HT1080 (cell line): ENCODE measurements around the gene ING3. TPM values are rescaled to one million over a fixed set of nuclear protein-coding genes. Genes with fewer than 3 reads are reported as not detected.

Experiments used
- DNase-seq: peaks from one replicate; pipeline ENCODE4 v3.0.0-alpha.2; 2015; ENCODE audit warnings: low read depth
- total RNA-seq: library from RNA; depleted of rRNA; stranded (reverse); fragments of >200 nt; shearing (Covaris generic); gene quantifications from 2 replicates; pipeline ENCODE4 v1.2.3, GENCODE V29; 2014

ING3 gene
- total RNA-seq, 1 experiment from 2014 or later = 16.5 TPM

- DNase-seq = peak; percentile 74
Observed at GRCh38 chr7:120988591-120989256, 38.1 kb downstream of the ING3 start, which contains the start of gene CPED1. Gene CPED1 (plus strand): TSS chr7:120988711. CDS start chr7:120989622, 911 bp downstream.

DNA sequence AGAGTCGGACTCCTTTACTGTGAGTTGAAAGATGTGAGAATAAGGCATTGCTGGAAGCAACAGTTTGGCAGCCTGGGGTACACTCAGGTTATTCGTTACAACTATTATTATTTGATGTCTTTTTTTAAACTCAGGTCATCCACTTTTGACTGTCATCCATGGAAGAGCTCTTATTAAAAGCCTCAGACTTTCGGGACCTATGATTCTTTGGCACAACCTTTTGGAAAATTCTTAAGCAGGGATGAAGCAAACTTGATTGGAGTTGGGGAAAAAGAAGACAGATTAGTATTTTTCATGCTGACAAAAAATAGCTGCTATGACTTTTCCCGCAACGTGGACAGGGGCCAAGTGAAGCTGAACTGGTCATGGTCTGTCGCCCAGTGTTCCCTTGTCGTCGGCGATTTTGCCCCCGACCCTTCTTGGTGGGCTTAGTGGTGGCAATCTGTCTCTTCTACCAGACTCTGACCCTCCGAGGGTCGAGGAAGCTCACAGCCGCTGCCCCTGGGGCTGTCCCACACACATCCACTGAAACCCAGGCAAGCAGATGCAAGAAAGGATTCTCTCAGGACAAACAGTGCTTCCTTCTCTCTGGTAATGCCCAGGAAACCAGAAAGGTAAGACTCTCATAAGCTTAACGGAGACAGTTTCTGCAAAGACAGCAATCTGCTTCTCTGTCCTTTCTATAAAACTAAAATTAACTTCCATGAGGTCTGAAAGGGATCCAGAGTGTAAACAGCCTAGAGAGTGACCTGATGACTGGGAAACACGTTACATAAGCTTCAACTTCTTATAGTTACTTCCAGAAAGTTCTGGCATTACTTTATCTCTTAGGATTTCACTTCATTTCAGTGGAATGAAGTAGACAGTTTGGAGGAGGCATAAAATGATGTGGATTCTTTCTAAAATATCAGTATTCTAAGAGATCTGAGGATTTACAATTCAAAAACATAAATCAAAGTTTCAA lies 39.0 kb downstream of the ING3 start:
- DNase-seq = peak; percentile 18

- peak; percentile 18 for DNase-seq
Observed at GRCh38 chr7:120990468-120991118, 40.0 kb downstream of the ING3 start.

GRCh38 chr7:120991161-120991560 lies 40.6 kb downstream of the ING3 start:
- DNase-seq = no peak

DNA sequence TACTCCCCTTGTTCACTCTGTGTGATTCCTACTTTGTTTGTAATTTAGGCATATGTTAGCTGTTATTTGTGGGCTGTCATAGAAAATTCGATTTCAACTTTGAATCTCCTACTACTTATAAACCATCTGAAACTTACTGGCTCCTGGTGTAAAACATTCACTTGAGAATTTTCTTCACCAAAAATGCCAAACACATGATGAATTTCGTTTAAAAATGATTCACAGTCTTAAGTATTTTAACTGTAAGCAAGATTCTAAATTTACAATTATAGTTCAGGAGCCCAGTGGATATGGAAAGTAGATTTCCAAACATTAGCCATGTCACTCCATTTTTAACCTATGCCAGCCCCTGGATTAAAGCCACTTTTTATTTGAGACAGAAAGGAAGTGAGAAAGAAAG lies 41.0 kb downstream of the ING3 start:
- DNase-seq = peak; percentile 48

- DNase-seq = no peak
Observed at GRCh38 chr7:120992272-120992964, 41.8 kb downstream of the ING3 start.

DNA sequence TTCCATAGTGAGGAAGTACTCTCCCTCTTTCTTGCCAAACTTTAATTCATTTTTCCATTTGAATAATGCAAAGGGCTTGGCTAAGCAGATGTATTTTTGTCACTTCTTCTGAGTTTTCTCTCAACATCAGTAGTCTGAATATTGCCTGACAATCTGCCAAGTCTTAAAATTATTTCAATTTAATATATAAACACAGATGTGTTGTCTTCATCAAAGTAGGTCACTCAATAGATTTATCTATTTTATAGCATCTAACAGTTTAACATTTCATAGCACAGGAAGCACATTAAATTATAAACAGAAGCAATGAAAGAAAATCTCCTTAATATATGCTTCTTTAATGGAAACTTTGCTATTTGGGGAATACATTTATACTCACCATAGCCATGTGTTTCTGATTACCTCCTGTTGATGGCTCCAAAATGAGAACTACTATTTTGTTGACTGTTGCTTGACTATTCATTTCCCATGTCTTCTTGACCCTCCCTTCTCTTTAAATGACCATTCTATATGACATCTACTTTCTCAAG lies 42.5 kb downstream of the ING3 start:
- no peak for DNase-seq

- DNase-seq = peak; percentile 45
Observed at GRCh38 chr7:120993553-120994191, 43.1 kb downstream of the ING3 start.

DNA sequence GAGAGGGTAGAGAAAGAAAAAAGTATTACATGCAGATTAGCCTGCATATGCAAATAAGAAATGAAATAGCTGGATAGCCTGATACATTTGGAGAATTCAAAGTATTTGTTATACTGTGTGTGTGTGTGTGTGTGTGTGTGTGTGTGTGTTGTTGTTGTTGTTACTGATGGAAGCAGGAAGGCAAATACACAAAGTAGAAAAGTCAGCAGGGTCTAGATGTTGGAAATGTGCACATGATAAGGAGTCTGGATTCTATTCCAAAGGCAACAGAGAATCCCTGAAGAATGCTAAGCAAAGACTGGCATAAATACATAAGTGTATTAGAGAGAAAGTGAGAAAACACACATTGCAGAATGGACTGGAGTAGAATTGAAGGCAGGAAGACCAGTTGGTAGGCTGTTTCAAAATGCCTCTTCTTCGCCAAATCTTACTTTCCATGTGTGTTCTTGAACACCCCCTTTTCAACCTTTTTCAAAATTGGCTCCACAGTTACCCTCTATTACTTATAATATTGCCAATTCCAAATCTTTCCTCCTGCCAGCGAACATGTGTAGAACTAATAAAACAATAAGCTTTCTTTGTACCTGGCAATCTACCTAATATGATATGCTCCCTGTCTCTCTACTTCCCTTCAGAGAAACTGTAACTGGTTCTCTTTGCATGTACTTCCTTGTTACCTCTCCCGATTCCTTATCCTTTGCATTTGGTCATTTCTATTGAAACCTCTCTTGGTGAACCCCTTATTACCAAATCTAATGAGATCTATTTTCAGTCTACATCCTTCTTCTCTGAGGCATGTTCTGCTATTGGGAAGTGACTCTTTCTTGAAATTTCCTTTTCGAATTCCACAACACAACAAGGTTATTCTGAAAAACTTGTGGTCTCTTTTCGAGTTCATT lies 44.2 kb downstream of the ING3 start:
- no peak for DNase-seq

DNA sequence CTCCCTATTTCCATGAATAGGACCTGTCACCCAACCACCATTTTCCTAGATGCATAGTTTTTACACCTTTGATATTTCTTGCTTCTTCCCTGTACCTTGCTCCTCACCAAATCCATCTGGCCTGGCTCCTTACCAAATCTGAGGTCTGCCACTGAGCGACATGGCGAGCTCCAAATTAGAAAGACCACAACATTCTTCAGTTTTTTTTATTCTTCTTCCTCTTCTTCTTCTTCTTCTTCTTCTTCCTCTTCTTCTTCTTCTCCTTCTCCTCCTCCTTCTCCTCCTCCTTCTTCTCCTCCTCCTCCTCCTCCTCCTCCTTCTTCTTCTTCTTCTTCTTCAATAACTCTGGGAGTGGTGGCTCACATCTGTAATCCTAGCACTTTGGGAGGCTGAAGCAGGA lies 45.1 kb downstream of the ING3 start:
- DNase-seq = no peak

- peak; percentile 78 for DNase-seq
Observed at GRCh38 chr7:120996333-120996987, 45.9 kb downstream of the ING3 start.

DNA sequence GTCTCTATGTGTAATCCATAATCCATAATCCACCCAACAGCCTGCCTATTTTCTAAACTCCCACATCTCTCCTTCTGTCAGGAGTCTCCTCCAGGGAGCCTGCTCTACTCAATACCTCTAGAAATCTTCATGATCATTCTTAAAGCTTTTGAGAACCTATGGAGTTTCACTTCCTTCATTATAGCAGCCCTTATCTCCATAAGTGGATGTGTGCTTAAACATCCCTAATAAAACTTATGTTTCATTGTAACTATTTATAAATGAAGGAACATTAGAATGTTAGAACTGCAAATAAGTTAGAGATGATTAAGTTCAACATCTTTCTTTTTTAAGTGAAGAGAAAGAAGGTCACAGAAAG lies 46.4 kb downstream of the ING3 start:
- no peak for DNase-seq

DNA sequence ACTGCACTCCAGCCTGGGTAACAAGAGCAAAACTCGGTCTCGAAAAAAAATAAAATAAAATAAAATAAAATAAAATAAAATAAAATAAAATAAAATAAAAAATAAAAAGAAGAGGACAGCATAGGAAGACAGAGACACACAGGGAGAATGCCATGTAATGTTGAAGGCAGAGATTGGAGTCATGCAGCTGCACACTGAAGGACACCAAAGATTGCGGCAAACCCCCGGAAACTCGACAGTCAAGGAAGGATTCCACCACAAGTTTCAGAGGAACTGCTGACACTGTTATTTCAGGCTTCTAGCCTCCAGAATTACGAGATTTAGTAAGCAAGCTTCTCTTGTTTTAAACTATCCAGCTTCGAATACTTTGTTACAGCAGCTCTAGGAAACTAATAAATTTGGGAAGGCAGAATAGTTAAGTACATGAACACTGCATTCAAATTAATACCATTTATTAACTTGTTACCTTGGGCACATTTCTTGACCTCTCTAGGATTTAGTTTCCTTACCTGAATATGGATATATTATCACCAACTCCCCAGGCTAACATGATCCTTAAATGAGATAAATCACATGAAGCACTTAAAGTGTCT lies 47.4 kb downstream of the ING3 start:
- no peak for DNase-seq

- no peak for DNase-seq
Observed at GRCh38 chr7:120998520-120998919, 47.9 kb downstream of the ING3 start.

GRCh38 chr7:120998996-120999565 lies 48.5 kb downstream of the ING3 start:
- DNase-seq = no peak

- DNase-seq = peak; percentile 47
Observed at GRCh38 chr7:121000081-121000983, 49.8 kb downstream of the ING3 start.

DNA sequence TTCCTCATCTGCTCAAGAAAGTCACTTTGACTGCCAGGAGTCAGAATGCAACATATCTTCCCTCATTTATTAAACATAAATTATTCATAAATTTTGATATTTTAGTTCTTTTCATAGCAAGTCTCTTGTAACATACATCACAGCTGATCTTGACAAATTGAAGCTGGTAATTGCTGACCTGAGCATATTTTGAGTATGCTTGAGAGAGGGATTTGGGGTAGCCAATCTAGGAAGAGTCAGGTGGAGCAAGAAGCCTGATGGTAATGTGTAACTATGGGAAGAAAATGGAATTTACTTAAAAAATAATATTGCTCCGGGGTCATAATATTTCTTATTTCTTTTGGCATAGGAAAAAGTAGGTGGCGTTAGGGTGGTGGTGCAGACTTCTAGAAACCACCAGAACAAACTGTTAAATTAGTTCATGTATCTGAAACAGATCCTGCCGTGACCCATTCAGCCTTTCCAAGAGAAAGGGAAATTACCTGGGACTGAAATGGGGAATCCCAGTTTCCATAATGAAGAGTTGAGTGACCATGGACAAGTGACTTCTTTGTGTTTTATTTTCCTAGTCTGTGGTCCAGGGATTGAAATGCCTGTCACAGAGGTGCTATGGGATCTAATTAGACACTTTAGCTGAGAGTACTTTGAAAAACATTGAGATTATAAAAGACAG lies 50.8 kb downstream of the ING3 start:
- DNase-seq = no peak
